Effector CD8-positive, alpha-beta T cell (primary cell): Measurements from ENCODE around the gene TMEM190.
"Not testable (repeated sequence)": the region's sequence is repeated elsewhere in the genome, so short reads cannot be mapped to it uniquely, and the experiment has no call there.

Source experiments
- DNase-seq: peaks from one replicate; lab custom pipeline; 2025; lab: John Stamatoyannopoulos, UW
- total RNA-seq, 4 experiments: gene quantifications; one replicate each; lab custom pipeline; 2026; lab: John Stamatoyannopoulos, UW

Gene TMEM190
- total RNA-seq = 0 to 0.12 (median 0) reads per million in 4 experiments

DNA sequence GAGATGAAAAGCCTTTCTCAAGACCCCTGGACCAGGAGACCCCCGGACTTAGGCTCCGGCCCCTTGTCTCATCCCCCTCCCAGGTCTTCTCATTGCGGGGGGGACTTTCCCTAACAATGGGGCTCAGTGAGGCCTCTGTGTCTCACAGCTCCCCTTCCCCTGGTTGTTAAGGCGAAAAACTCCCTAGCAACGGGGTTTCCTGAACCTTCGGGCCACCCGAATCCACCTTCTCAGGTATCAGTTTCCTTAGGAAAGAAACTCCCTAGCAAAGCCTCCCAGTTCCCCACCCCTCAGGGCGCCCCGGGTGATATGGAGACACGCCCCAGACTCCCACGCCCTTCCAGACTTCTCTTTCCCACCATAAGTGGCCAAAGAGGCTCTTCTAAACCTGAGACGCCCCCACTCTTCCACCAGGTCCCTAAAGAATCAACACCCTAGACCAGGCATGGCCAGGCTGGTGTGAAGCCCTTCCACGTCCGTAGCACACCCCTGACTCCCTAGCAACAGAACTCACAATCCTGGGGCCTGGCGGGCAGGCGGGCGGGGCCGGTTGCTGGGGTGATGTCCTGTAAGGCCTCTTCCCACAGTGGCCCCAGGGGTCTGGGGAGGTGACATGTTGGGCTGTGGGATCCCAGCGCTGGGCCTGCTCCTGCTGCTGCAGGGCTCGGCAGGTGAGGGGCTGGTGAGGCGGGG, at the start of gene TMEM190:
Gene TMEM190 (plus strand): TSS at position 586 of the 693 bp plus-strand sequence. CDS start 28 bp downstream, at position 614.
- no peak for DNase-seq

DNA sequence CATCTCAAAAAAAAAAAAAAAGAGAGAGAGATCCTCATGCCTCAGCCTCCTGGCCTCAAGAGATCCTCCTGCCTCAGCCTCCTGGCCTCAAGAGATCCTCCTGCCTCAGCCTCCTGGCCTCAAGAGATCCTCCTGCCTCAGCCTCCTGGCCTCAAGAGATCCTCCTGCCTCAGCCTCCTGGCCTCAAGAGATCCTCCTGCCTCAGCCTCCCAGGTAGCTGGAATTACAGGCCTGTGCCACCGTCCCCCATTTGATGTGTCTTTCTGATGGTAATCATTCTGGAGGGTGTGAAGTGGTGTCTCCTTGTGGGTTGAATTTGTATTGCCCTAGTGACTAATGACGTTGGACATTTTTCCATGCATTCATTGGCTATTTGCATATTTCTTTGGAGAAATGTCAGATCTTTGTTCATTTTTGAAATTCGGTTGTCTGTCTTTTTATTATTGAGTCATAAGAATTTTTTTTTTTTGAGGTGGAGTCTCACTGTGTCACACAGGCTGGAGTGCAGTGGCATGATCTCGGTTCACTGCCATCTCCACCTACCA, 47.8 kb upstream of the TMEM190 start:
- DNase-seq = not testable (repeated sequence)

DNA sequence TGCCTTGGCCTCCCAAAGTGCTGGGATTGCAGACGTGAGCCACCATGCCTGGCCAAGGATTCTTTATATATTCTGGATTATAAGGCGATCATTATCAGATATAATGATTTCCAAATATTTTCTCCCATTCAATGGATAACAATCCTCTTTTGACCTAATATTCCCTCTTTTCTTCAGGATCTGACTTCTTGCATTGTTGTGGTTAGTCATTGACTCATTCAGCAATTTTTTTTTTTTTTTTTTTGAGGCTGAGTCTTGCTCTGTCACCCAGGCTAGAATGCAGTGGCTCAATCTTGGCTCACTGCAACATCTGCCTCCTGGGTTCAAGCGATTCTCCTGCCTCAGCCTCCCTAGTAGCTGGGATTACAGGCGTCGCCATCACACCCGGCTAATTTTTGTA, 46.8 kb upstream of the TMEM190 start:
- not testable (repeated sequence) for DNase-seq

DNA sequence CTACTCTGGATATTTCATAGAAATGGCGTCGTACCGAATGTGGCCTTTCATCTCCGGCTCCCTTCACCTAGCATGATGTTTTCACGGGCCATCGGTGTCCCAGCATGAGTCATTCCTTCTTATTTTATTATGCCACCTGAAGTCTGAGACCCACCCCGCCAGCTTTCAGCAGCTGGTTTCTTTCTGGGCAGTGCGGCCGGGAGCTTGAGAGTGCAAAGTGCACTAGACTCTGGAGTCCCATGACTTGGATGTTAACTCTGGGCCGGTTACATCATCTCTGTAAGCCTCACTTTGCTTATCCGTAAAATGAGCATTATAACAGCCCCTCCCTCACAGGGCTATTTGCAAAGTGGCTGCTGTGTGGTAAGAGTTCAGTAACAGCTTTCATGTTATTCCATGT, 42.8 kb upstream of the TMEM190 start:
- DNase-seq = no peak

DNA sequence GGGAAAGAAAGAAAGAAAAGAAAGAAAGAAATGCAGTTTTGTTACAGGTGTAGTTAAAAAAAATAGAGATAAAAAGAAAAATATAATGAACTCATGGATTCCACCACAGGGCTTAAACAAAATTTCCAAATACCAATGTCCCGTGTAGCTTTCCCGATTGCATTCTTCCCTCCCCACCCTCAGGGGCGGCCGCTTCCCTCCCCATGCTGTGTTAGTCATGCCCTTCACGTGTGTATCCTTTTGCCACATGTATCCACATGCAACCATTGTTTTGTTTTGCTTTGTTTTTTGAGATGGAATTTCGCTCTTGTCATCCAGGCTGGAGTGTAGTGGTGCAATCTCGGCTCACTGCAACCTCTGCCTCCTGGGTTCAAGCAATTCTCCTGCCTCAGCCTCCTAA, 40.5 kb upstream of the TMEM190 start:
- no peak for DNase-seq

DNA sequence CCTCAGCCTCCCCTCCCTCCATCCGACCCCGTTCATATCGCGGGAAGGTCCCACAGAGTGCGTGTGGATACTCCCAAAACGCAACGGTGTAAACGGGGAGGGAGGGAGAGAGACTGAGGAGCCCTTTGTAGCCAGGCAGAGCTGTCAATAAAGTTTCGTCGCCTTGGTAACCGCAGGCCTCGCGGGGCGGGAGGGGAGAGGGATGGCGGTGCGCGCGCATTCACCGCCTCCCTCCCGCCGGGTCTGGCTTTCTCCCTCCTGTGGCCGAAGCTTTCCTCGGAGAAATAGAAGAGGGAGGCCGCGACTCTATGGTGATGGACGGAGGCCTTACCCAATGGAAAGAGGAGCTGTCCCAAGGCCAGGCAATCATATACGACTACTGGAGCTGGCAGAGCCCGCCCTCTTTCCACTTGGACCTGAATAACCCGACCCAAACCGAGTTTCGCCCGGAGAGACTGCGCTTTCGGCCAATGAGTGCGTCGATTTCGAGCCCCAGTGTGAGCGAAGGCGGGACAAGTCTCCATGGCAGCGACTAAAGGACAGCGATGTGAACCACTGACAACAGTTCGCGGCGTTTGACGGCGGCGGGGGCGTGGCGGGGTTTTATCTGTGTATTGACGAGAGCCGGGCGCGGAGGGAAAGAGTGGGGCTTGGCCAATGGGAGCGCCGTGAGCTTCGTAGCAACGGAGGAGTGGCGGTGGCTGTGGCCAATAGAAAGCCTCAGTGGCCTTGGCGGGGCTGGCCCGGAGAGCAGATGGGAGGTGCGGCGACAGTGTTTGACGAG, 37.3 kb upstream of the TMEM190 start, which contains the start of gene KMT5C:
Gene KMT5C (plus strand): TSS at position 772 of the 784 bp plus-strand sequence. CDS start 2,061 bp downstream, outside the sequence.
- peak; percentile 100 for DNase-seq

DNA sequence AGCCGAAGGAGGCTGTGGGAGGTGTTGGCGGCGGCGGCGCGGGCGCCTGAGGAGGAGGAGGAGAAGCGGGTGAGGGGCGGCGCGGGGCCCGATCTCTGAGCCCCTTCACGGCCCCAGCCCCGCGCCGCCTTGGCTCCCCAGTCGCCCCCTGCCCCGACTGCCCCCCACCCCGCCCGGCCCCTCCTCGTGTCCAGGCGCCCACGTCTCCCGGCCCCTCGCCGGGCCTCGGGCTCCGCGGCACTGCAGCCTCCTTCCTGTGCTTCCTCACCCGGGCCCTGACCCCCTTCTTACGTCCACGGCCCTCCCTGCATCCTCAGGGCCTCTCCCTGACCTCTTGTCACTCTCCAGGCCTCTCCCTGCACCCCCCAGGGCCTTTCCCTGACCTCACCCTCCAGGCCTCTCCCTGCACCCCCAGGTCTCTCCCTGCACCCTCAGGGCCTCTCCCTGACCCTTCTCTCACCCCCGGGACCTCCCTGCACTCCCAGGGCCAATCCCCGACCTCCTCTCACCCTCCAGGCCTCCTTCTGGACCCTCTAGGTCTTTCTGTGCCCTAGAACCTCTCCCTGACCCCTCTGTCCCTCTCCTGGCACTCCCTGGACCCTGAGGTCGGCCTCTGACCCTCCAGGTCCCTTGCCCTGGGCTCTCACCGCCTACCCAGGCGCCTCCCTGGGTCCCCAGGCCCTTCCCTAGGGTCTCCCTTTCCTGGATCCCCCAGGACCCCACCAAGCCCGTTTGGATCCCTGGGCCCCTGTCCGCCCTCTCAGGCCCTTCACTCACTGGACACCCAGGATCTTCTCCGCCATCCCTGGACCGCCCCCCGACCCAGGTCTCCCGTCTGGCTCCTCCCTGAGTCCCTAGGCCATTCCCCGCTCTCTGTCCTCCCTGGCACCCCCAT, 36.5 kb upstream of the TMEM190 start:
- DNase-seq = peak; percentile 35

DNA sequence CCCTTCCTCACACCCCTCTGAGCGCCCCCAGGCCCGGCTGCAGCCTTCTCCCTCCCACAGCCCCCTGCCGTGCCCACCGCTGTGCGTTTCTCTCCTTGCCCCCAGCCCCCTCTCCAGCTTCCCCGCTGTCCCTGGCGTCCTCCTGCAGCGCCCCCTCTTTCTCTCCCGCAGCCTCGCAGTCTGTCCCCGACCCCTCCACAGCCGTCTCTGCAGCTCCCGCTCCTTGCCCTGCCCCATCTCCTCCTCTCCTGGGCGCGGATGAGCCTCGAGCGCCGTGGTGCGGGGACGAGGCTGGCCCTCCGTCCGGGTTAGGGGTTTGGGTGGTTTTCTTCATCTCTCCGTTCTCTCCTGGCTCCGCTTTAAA, 35.9 kb upstream of the TMEM190 start:
- DNase-seq = no peak

DNA sequence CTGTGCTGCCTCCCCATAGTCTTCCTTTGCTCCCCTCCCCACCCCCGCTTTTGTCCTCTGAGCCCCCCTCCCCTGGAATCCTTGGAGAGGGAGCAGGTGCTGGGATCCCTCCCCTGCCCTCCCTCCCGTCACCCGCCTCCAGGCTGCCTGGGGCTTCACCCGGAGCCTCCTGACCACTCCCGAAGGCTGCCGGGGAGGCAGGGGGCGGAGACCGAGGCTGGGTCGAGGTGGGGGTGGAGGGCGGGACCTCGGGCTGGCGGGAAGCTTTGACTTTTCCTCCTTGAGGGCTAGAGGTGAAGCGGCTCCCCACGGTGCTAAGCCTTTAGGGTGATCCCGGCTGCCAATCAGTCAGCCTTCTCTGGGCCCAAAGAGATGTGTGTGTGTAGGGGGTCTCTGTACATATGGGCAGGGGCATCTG, 35.4 kb upstream of the TMEM190 start:
- peak; percentile 33 for DNase-seq

DNA sequence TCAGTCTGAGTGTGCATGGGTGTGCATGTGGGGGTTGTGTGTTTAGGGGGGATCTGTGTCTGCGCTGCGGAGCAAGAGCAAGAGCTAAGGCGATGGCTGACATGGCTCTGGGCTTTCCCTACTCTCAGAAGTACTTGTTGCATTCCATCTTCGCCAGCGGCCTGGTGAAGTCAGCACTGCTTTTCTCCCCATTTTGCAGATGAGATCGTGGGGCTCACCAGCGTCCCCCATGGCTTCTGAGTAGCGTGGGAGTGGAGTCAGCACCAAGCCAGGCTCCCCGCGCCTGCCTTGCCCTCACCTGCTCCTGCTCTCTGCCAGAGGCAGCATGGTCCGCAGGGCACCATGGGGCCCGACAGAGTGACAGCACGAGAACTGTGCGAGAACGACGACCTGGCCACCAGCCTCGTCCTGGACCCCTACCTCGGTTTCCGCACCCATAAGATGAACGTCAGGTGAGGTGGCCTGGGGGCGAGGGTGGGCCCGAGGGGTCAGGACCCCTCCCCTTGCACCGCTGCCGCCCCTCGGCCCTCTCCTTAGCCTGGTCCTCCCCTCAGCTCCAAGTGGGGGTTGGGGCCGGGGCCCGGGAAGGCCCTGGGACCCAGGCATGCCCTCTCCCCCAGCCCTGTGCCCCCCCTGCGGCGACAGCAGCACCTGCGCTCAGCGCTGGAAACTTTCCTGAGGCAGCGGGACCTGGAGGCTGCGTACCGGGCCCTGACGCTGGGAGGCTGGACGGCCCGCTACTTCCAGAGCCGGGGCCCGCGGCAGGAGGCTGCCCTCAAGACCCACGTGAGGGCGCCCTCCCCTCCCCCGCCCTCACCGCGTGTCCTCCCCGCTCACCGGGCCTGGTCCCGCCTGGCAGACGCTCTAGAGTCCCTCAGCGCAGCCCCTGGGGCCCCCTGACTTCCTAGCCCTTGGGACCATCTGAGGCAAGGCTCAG, 34.8 kb upstream of the TMEM190 start:
- no peak for DNase-seq

DNA sequence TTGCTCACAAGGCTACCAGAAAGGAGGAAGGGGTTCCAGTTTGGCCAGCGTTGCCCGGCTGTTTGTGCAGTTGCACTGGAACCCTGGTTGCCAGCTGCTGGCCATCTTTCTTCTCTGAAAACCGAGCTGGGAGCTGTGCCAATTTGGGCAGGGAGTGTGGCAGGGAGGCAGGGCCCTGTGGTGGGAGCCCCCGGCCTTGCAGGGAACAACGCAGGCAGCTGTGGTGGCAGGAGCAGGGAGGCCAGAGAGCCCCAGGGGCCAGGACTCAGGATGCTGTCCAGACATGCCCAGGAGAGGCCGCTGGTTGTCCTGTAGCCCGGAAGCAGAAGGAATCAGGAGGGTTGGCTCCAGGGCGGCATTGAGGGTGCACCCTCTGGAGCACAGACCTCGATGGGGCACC, 32.2 kb upstream of the TMEM190 start:
- no peak for DNase-seq

DNA sequence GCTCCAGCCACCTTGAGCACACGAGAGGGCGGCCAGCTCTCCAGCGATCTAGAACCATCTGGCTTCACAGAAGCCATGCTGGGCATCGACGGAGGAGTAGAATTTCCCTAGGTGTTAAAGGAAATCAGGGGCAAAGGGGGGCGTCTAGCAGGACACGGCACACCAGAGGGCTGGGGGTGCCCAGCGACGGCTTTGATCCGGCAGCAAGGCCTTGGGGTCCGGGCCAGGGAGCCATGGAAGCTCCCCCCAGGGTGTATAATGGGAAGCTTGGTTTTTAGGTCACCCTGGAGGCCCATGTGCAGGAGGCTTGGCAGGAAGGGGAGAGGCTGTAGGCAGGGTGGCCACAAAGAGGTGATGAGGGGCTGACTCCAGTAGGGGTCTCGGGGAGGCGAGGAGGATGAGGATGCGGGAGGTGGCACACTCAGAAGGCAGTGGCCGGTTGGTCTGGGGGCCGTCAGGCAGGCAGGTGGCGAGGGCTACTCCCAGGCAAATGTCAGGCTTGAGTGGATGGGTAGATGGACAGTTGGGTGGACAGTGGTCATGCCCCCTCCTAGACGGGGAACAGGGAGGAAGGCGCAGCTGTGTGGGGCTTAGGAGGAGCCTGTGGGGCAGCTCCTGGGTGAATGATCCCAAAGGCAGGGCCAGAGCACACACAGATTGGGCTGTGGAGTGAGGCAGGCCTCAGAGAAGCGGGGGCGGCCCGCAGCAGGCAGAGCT, 31.4 kb upstream of the TMEM190 start:
- no peak for DNase-seq

DNA sequence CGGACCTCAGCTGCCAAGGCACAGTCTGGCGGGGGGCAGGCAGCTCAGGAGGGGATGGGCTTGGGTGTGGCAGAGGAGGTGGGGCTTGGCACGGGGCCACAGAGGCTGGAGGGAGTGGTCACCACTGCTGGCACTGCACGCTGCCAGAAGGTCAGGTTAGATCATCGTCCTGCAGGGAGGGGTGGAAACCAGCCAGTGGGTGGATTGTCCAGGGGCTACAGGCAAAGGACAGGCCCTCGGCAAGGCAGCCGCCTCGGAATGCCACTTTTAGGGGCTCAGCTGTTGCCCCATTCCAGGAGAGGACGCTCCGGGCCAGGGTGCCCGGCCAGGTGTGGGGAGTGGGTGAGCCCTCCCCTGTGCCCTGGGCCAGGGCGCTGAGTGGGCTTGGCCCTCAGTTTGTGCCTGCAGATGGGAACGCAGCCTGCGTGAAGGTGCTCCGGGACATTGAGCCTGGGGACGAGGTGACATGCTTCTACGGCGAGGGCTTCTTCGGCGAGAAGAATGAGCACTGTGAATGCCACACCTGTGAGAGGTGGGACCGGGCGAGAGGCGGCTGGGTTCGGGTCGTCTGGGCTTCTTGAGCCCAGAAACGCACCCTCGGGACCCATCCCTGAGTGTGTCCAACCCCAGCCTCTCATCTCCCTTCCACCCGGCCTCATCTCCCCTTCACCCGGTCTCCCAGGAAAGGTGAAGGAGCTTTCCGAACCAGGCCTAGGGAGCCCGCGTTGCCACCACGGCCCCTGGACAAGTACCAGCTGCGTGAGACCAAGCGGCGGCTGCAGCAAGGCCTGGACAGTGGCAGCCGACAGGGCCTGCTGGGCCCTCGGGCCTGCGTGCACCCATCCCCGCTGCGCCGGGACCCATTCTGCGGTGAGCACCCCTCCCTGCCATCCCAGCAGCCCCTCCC, 30.6 kb upstream of the TMEM190 start:
- DNase-seq = no peak

DNA sequence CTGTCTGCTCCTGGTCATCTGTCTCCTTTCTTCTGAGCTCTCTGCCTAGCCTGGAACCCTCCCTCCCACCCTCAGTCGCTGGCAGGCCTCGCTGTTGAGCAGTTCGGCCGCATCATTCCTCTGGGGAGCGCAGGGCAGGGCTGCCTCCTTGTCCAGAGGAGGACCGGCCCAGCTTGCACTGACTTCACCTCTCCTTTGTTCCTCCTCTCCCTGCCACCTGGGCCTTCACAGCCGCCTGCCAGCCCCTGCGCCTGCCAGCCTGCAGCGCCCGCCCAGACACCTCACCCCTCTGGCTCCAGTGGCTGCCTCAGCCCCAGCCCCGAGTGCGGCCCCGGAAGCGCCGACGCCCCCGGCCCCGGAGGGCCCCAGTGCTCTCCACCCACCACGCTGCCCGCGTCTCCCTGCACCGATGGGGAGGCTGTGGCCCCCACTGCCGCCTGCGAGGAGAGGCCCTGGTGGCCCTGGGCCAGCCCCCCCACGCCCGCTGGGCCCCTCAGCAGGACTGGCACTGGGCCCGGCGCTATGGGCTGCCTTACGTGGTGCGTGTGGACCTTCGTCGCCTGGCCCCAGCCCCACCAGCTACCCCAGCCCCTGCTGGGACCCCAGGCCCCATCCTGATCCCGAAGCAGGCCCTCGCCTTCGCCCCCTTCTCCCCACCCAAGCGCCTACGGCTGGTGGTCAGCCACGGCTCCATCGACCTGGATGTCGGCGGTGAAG, 29.7 kb upstream of the TMEM190 start:
- DNase-seq = no peak

DNA sequence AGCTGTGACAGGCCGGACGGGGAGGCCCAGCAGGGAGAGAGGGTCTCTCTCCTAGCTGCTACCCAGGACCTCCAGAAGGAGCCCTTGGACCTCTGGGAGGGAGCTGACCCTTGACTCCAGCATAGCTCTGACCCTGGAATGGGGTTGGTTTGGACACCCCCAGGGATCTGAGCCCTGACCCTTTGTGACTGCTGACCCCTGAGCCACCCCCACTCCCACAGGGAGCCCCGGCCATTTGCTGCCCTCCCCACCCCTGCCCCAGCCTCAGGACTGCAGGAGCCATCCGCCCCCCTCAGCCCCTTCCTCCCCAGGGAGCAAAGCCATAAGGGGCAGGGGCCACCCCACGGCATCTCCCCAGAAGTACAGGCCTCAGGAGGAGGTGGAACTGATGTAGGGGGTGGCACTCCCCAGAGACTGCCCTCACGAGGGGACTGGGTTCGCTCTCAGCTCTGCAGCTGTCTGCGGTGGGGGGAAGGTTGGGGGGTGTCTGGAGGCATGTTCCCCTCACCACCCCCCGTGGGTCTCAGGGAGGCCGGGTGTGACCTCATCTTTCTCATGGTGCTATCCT, 29.1 kb upstream of the TMEM190 start:
- no peak for DNase-seq

DNA sequence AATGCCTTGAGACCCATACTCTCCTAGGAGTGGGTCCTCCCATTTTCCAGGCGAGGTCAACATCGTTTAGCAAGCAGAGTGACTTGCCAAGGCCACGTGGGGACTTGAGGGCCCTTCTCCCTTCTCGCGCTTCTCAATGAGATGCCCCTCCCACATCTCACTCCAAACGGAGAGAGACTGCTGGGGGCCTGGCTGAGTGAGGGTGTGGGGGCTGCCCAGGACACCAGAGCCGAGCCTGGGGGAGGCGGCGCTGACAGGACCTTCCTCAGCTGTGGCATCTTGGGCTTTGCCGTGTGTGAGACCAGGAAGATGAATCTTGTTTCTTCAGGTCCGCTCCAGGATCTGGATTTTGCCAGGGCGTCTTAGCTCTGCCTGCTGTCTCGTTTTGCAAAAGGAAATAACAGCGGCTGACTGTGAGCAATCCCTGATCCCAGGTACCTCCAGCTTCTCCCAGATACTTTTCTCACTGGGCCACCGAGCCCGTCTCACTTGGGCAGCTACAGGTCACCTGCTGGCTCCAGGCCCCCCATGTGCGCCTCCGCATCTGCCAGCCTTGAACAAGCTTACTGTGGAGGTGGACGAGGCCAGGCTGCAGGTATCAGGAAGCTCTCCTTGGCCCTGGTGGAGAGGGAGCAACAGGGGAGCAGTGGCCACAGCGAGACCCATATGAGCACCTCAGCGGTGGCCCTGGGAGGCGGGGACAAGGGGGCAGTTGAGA, 28.1 kb upstream of the TMEM190 start:
- no peak for DNase-seq

DNA sequence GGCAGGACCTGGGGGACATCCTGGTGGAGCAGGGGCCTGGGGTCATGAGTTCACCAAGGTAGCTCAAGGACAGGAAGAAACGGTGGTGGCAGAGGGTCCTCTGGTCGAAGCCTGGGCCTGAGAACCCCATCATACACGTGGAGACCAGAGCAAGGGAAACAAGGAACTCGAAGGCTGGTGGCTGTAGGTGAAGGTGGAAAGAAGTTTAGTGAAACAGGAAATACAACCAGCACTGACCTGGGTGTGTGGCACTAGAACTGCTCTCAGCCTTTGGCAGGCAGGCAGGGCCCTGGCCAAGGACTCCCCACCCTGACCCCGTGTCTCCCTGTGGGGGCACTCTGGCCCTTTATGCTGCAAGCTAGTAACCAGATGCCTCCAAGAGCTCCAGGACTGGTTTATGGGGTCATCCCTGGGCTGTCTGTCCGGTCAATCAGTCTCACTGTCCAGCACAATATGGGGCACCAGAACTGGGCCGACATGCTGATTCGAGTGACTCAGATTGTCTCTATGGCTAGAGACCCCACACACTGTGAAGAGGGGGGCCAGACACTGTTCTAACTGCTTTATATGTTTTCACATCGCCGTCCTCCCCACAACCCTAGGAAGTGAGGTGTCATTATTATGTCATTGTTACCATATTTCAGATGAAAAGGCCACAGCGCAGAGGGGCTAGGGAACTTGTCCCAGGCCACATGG, 25.9 kb upstream of the TMEM190 start:
- no peak for DNase-seq
